ENCODE data around the gene B3GALNT2. TPM values are rescaled to one million over a fixed set of nuclear protein-coding genes. Genes with fewer than 3 reads are reported as not detected.

Gene B3GALNT2
- total and polyA plus RNA-seq, 2 of the 4 experiments (the other 2 are of a cell fraction), result 11.0 to 32.8 TPM

DNA sequence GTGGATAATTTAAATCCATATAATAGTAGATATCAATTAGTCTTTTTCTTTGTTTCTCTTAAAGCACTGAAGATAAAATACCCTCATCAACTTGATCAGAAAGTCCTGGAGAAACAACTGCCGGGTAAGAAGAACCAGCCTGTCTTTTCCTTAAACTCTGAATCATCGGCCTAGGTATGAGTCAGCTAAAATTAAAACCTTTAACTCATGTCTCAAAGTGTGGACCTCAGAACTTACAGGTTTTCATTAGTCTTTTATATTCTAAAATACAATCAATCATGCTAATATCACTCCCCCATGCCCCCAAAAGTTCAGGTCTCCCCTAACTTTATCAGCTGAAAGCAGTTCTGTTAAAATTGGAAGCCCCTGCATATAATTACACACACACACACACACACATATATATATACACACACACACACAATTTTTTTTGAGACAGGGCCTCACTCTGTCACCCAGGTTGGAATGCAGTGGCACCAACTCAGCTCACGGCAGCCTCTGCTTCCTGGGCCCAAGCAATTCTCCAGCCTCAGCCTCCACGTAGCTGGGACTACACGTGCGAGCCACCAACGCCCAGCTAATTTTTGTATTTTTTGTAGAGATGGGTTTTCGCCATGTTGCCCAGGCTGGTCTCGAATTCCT lies 61.3 kb downstream of the B3GALNT2 start:
- peak overlapping the region; percentile 33 for H2AK9ac ChIP-seq (replicated peaks; ENCODE audit: low read depth, low read length, poor library complexity)
- peak overlapping the region; percentile 45 for H2BK120ac ChIP-seq (ENCODE audit: low read depth, low read length)
- peaks cover 6 to 7% of the 10 kb centered on the region in 2 experiments; a peak in 2 of 4 replicates for H3K79me1 ChIP-seq (ENCODE audit: low read depth in 1 of 2, low read length in 2 of 2)
- H4K8ac ChIP-seq (ENCODE audit: low read depth in 2 of 2, low read length in 2 of 2), result peak overlapping the region; percentile 35 to 68; a peak in 3 of 4 replicates
- ChIA-PET POLR2A (ENCODE audit: unreplicated experiment) (no interaction called here), CTCF (interaction anchor here (0.6 to 0.9 kb wide), 2 partner anchors 9 to 243 kb away, joined by 3 read pairs; no protein-coding TSS in a partner anchor)
- intact Hi-C loops (cut with micrococcal nuclease) (no loop called here), in situ Hi-C loops (cut with MboI; ENCODE audit: low sequenced_read_pairs) (no loop called here), dilution Hi-C loops (cut with HindIII; ENCODE audit: low sequenced_read_pairs, unreplicated experiment) (no loop called here)
- H3K4me3 ChIP-seq (ENCODE audit: insufficient read depth, low read depth, low read length), result no peak overlapping the region
- no peaks in the 10 kb centered on the region for H3K27me3 ChIP-seq (ENCODE audit: control insufficient read depth, insufficient read depth, low read length)
- no peak overlapping the region for H2AFZ ChIP-seq (replicated peaks; ENCODE audit: low read length, poor library complexity)
- no TSS peak for BruUV-seq (replicated peaks)
- no peaks in the 10 kb centered on the region for H3K9me3 ChIP-seq (ENCODE audit: control insufficient read depth, insufficient read depth, low read length)
- H3K56ac ChIP-seq (ENCODE audit: extremely low read depth, insufficient read depth, low read length), result no peak overlapping the region
- H3K27ac ChIP-seq (ENCODE audit: insufficient read depth, low read length), result peak overlapping the region; percentile 86
- no peak overlapping the region; the same call in 1 of the 2 replicates for H3K4me2 ChIP-seq (ENCODE audit: low read depth, low read length)
- WGBS, 2 experiments (ENCODE audit: extremely low coverage in 2 of 2, insufficient read length in 1 of 2), result no CpG with 5 or more reads among the region's 9 CpGs
- H3K14ac ChIP-seq (replicated peaks; ENCODE audit: low read depth, low read length), result peak overlapping the region; percentile 65; the same call in 1 of the 2 replicates
- peak overlapping the region; percentile 25 for H4K91ac ChIP-seq (ENCODE audit: insufficient read depth, low read depth, low read length)
- no peaks in the 10 kb centered on the region for H4K20me1 ChIP-seq (ENCODE audit: insufficient read depth, low read length)
- no peak overlapping the region; the same call in 1 of the 2 replicates for H3K9ac ChIP-seq (ENCODE audit: low read depth, low read length)
- H3K18ac ChIP-seq (ENCODE audit: low read depth, low read length), result peak overlapping the region; percentile 45
- DNase-seq, result peak; percentile 83
- no peaks in the 10 kb centered on the region for H3K9me1 ChIP-seq (ENCODE audit: insufficient read depth, low read length)
- no peak overlapping the region for H2BK15ac ChIP-seq (ENCODE audit: low read depth, low read length)
- H3K4ac ChIP-seq (ENCODE audit: low read depth, low read length), result peak overlapping the region; percentile 71; the same call in 1 of the 2 replicates
- peak overlapping the region; percentile 9; the same call in 1 of the 2 replicates for H4K5ac ChIP-seq (ENCODE audit: low read depth, low read length)
- H2AK5ac ChIP-seq (ENCODE audit: low read depth, low read length), result peak overlapping the region; percentile 79
- H3K36me3 ChIP-seq (ENCODE audit: control insufficient read depth, insufficient read depth, low read length), result peaks cover 37% of the 10 kb centered on the region
- peak; percentile 90 for ATAC-seq (ENCODE audit: low read depth)
- H3K4me1 ChIP-seq (ENCODE audit: control insufficient read depth, insufficient read depth, low read length), result peaks cover 3% of the 10 kb centered on the region; the same call in 1 of the 2 replicates
- peak overlapping the region; percentile 8; the same call in 1 of the 2 replicates for H2BK20ac ChIP-seq (ENCODE audit: low read depth, low read length)
- peak overlapping the region; percentile 86 for H2BK5ac ChIP-seq (ENCODE audit: low read depth, low read length, poor library complexity, severe bottlenecking)
- TF ChIP-seq NFE2L2 (IDR thresholded peaks at IDR 0.05; ENCODE audit: low read depth, low read length) (peak; percentile 97), MXI1 (IDR thresholded peaks at IDR 0.05; ENCODE audit: borderline replicate concordance, low read depth, low read length) (no peak), MAFK (IDR thresholded peaks at IDR 0.05; ENCODE audit: low read depth, low read length) (peak; percentile 76), FOS (IDR thresholded peaks at IDR 0.05; ENCODE audit: low read depth, low read length) (peak; percentile 74)
- TF ChIP-seq, protein P1, sequence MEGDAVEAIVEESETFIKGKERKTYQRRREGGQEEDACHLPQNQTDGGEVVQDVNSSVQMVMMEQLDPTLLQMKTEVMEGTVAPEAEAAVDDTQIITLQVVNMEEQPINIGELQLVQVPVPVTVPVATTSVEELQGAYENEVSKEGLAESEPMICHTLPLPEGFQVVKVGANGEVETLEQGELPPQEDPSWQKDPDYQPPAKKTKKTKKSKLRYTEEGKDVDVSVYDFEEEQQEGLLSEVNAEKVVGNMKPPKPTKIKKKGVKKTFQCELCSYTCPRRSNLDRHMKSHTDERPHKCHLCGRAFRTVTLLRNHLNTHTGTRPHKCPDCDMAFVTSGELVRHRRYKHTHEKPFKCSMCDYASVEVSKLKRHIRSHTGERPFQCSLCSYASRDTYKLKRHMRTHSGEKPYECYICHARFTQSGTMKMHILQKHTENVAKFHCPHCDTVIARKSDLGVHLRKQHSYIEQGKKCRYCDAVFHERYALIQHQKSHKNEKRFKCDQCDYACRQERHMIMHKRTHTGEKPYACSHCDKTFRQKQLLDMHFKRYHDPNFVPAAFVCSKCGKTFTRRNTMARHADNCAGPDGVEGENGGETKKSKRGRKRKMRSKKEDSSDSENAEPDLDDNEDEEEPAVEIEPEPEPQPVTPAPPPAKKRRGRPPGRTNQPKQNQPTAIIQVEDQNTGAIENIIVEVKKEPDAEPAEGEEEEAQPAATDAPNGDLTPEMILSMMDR (conservative IDR thresholded peaks at IDR 0.05; ENCODE audit: low read depth, low read length), result no peak
- no peak overlapping the region for H3K23ac ChIP-seq (ENCODE audit: low read depth, low read length)

All from IMR-90 (cell line).